Endothelial cell of hepatic sinusoid (primary cell): ENCODE data around the gene CD164L2.
"Not testable (repeated sequence)": the region's sequence is repeated elsewhere in the genome, so short reads cannot be mapped to it uniquely, and the experiment has no call there.

Experiments
- in situ Hi-C: cut with HindIII; loops from 2 replicates; pipeline ENCODE4 v1.10.0; 2017; ENCODE audit warnings: low sequenced_read_pairs

CD164L2 gene

GRCh38 chr1:27383039-27383605 is at the start of gene CD164L2:
TSS of gene CD164L2 (minus strand) at chr1:27383333. CDS start at chr1:27383239, 94 bp downstream.
- in situ Hi-C loops = no loop called here

- in situ Hi-C loops = not testable (repeated sequence)
Measured at GRCh38 chr1:27432725-27433124, 49.6 kb upstream of the CD164L2 start.

DNA sequence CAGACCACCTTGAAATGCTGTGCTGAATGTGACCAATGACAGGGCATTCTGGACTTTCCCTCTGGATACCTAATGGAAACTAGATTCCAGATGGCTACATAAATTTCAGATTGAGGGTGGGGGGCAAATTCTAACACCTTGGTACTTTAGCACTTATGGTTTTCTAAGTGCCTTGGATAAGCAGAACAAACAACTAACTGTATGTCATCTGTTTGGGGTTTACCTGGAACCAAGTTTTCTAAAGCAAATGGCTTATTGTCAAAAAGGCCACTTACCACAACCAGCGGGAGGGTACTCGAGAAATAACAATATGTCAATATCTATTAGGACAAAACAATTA is 48.4 kb upstream of the CD164L2 start:
- in situ Hi-C loops = no loop called here

- in situ Hi-C loops = no loop called here
Measured at GRCh38 chr1:27430903-27431600, 47.9 kb upstream of the CD164L2 start.

DNA sequence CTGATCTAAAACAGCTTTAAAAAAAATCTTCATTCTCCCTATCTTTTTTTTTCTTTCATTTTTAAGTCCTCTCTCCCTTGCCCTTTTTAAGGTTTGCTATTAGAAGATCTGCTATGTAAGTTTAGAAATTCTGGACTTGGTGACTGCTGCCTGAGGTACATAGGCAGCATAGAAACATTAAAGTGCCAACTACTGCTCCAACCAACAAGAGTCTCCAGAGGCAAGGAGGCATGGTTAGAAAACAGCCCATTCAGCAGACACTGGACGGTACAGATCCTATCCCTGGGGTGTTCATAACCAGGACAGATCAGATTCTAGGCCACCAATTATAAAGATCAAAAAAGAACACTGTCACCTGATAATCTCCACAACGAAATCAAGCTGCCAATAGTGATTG is 45.9 kb upstream of the CD164L2 start:
- in situ Hi-C loops = no loop called here

- in situ Hi-C loops = no loop called here
Measured at GRCh38 chr1:27428316-27429028, 45.3 kb upstream of the CD164L2 start.

DNA sequence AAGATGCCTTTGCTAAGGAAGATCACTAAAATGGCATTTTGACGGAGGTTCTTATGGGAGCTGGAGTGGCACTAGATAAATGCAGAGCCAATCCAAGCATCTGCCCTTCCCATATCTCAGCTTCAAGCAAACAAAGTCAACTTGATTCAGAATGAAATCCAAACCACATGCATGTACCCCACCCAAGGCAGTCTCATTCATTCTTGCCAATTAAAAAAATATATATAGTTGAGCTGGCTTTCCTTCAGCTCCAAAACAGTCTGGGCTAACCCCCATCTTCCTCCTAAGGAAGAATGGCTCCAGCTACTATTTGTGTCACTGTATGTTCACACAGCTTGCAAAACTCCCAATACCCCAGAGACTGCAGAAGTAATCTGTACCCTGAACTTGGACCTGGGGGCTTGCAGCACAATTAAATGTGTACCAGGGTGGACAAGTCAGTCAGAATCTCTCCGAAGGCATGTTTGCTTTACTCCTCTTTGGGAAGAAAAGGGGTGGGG is 44.7 kb upstream of the CD164L2 start:
- in situ Hi-C loops = no loop called here

GRCh38 chr1:27427329-27427728 is 44.2 kb upstream of the CD164L2 start:
- in situ Hi-C loops = no loop called here

DNA sequence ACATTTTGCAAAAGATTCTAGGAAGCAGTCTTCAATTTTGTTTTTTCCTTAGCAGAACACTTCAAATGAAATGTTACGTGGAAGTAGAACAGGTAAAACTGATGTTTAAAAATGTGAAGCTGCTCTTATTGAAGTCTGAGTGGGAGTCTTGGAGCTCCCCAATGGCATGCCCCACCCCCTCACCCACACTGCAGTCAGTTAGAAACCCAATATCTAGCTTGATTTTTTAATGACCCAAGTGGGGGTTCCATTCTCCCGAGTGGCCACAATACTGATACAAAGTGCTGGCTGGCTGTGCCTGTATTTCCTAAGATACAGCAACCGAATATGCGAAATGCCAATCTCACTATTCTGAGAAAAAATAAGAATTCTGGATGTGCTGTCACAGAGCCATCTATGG is 40.6 kb upstream of the CD164L2 start:
- in situ Hi-C loops = no loop called here

- in situ Hi-C loops = loop anchor here (5.0 kb wide), 1 partner anchor 64 kb away; no protein-coding TSS in a partner anchor
Measured at GRCh38 chr1:27418326-27419185, 35.4 kb upstream of the CD164L2 start.

DNA sequence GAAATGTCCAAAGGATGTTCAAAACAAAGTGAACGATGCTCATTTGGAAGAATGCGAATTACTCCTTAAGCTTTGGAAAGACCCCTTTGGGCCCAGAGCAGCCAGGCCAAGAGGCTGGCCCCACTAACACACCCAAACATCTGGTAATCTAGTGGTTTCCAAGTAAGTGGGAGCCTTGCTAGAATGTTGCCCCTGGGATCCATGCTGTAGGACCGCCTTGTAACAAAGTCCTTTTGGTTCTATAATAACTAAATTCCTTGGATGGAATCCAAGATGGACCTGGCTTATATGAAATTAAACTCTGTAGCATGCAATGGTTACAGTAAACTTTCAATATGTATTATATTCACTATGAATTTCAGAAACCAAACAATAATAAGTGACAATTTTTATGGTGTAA is 34.6 kb upstream of the CD164L2 start:
- in situ Hi-C loops = loop anchor here (5.0 kb wide), 1 partner anchor 65 kb away; no protein-coding TSS in a partner anchor

GRCh38 chr1:27416387-27417111 is 33.4 kb upstream of the CD164L2 start:
- in situ Hi-C loops = loop anchor here (5.0 kb wide), 1 partner anchor 66 kb away; no protein-coding TSS in a partner anchor

- in situ Hi-C loops = no loop called here
Measured at GRCh38 chr1:27414091-27414490, 31.0 kb upstream of the CD164L2 start.

DNA sequence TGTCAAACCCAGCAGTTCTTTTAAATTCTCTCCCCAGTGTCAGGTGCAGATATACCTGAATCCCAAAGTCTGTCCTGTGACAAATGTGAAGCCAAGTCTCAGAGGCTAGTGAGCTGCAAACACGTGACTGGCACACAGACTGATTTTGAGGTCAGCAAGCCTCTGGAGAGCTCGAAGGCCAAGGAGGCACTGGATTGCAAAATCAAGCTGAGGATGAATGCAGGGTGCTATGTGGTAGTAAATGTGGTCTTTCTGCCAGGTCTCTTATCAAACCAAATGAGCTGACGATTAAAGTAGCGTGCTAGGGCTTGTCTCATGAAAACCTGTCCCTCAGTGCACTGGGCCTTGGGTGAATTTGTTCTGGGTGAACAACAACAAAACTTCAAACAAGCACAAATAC is 29.9 kb upstream of the CD164L2 start:
- in situ Hi-C loops = no loop called here

- in situ Hi-C loops = no loop called here
Measured at GRCh38 chr1:27412502-27412901, 29.4 kb upstream of the CD164L2 start.

DNA sequence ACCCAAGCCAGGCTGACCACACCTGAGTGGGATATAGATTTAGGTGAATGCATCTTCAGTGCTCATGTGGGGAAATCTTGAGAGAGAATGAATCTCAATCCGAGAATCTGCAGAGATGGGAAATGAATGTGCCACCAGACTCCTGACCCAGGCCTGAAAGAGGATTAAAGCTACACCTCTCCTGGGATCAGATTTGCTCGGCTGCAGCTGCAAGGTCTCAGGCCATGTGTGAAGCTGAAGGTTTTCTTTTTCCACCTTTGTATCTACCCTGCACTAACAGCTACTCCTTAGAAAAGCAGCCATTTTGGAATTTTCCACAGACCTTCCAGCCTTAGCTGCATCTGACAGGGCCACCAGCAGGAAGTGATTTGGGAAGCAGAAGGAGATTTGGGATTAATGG is 27.6 kb upstream of the CD164L2 start:
- in situ Hi-C loops = no loop called here

DNA sequence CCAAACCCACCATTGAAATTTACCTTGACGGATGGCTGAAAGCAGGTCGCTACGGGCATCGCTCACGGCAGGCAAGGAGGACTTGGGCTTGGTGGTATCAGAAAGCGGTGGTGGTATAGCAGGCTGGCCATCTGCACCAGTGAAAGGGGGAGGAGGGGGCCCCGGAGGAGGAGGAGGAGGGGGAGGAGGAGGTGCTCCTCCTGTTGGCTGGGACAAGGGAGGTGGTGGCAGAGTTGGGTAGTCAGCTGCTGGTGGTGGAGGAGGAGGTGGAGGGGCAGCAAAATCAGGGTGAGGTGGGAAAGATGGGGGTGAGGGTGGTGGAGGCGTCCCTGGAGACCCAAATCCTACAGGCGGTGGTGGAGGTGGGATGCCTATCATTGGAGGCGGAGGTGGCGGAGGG is 26.5 kb upstream of the CD164L2 start:
- in situ Hi-C loops = no loop called here

DNA sequence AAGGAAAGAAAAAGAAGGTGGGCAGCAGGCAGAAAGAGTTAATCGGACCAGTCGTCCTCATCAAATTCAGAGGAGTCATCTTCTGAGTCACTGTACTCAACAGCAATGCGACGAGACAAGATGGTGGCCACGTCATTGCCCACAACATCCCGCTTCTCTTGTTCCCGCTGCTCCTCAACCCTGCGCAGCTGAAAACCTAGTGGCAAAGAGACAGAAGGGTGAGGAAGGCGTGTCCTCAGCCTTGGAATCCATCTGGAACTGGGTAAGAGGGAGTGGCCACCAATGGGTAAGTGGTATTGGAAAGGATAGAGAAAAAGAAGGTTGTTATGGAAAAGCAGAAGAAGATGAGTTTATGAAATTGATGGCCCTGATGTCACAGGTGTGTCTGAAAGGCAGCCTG is 25.0 kb upstream of the CD164L2 start:
- in situ Hi-C loops = no loop called here

DNA sequence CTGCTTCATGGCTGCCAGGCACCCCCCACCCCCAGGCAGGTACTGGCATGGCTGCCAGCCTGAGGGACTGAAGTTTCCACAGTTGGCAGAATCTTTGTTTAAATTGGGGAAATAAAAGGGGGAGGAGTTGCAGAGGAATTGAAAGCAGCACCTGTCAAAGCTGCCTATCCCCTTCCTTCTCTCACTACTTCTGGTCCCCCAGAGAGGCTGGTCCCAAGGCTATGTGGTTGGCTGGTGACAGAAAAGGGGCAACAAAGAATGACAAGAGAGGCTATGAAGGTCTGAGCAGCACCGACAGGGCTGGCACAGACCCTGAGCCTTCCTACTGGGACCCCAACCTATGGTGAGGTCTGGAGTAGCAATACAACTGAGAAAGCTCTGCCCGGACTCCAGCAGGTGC is 23.7 kb upstream of the CD164L2 start:
- in situ Hi-C loops = not testable (repeated sequence)

- in situ Hi-C loops = no loop called here
Measured at GRCh38 chr1:27406362-27406680, 23.2 kb upstream of the CD164L2 start.
